ENCODE measurements around the gene SMYD4.
A peak's percentile ranks its signal among the peaks of the same experiment; 100 is the strongest.
"Not testable (repeated sequence)": the region's sequence is repeated elsewhere in the genome, so short reads cannot be mapped to it uniquely, and the experiment has no call there.

SMYD4 gene

DNA sequence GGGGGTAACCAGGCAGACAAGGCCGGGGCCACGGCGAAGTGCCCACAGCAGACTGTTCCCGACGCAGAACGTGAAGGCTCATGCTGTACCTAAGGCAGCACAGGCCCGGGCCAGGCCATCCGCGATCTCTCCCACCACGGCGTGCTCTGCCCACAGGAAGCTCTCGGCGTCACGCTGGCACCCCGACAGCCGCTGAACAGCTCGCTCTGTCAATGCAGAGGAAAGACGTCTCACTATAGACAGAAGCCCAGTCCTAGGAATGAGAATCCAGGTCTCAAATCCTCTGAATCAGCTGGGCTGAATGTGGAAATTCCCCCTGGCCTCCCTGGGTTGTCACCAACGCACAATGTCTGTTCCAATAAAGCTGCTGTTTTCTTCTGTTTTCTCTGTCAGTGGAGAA is 46.4 kb downstream of the SMYD4 start:
- peak overlapping the region; percentile 68 for H3K4me3 Mint-ChIP-seq
- no peaks in the 10 kb centered on the region for H3K9me3 Mint-ChIP-seq
- peak; percentile 33 for ATAC-seq (ENCODE audit: low read depth)
- H3K27ac Mint-ChIP-seq = peak overlapping the region; percentile 98
- no peak for DNase-seq (ENCODE audit: low spot score in 2 of 2)
- H3K36me3 Mint-ChIP-seq = peaks cover 12% of the 10 kb centered on the region
- H3K4me1 Mint-ChIP-seq = peaks cover 17% of the 10 kb centered on the region
- no peaks in the 10 kb centered on the region for H3K27me3 Mint-ChIP-seq

DNA sequence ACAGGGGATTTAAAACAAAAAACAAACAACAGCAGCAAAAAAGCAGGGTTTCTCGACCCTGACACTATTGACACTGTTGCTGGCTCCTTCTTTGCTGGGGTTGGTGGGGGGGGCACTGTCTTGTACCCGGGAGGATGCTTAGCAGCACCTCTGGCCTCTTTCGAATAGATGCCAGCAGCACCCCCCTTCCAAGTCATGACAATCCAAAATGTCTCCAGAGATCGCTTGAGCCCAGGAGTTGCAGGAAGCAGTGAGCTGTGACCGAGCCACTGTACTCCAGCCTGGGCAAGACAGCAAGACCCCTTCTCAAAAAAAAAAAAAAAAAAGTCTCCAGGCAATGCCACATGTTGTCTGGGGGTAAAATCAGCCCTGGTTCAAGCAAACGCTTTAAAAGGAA is 47.5 kb downstream of the SMYD4 start:
- H3K36me3 Mint-ChIP-seq = peaks cover 10% of the 10 kb centered on the region
- DNase-seq (ENCODE audit: low spot score in 2 of 2) (no peak), ATAC-seq (ENCODE audit: low read depth) (no peak)
- no peaks in the 10 kb centered on the region for H3K27me3 Mint-ChIP-seq
- peaks cover 17% of the 10 kb centered on the region for H3K4me1 Mint-ChIP-seq
- peak overlapping the region; percentile 68 for H3K4me3 Mint-ChIP-seq
- peak overlapping the region; percentile 98 for H3K27ac Mint-ChIP-seq
- no peaks in the 10 kb centered on the region for H3K9me3 Mint-ChIP-seq

DNA sequence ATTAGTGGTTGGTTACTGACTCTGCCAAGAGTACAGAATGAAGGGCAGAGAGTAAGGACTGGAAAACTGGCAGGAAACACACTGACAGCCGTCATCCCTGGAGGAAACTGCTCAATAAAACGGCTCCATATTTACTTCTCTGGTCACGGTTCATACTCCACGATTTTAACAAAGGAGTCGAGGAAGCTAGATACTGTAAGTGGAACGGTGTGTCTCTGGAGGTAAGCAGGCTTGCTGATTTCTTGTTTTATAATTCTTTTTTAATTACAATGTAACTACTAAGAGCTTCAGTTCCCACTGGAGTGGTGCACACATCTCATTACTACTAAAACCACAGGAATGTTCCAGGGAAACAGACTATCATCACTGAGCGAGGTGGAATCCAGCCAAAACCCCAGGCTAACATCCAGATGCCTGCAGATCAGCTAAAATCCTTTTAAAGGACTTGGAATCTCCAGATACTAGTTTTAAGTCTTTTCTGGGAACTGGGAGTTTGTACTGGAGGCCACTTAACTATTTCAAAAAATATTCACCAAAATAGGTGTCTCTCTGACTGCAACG is 50.1 kb downstream of the SMYD4 start:
- Mint-ChIP-seq H3K4me1 (peaks cover 17% of the 10 kb centered on the region), H3K4me3 (no peak overlapping the region), H3K36me3 (peaks cover 2% of the 10 kb centered on the region), H3K27me3 (no peaks in the 10 kb centered on the region), H3K27ac (no peak overlapping the region), H3K9me3 (no peaks in the 10 kb centered on the region)
- ATAC-seq (ENCODE audit: low read depth) = no peak
- DNase-seq (ENCODE audit: low spot score in 2 of 2) = no peak

DNA sequence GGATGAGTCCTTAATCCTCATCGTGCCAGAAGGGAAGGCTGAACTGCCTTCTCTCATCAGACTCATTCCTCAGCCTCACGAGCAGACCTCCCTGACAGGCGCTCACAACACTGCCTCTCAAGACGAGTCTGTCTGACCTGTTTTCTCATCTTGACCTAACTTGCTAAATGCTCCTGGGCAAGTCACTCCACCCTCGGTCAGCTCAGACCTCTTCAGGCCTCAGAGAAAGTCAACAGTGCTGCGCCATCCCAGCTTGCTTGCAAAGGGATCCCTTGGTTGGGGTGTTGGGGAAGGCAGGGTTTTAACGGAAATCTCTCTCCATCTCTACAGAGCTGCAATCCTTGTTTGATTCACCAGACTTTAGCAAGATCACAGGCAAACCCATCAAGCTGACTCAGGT is 52.8 kb downstream of the SMYD4 start:
- DNase-seq (ENCODE audit: low spot score in 2 of 2) (no peak), ATAC-seq (ENCODE audit: low read depth) (no peak)
- Mint-ChIP-seq H3K9me3 (no peaks in the 10 kb centered on the region), H3K36me3 (peaks cover 1% of the 10 kb centered on the region), H3K4me3 (no peak overlapping the region), H3K4me1 (no peaks in the 10 kb centered on the region), H3K27me3 (no peaks in the 10 kb centered on the region), H3K27ac (no peak overlapping the region)

DNA sequence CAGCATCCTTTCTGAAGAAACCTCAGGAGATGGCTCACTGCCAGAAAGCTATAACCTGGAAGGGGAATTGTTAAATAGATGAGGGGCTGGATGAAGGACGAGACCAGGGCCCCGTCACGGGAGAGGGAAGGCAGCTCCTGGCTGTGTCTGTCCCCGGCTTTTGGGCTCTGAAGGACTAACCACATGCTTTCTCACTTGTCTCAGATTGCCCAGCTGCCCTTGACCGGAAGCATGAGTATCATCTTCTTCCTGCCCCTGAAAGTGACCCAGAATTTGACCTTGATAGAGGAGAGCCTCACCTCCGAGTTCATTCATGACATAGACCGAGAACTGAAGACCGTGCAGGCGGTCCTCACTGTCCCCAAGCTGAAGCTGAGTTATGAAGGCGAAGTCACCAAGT is 53.4 kb downstream of the SMYD4 start:
- no peaks in the 10 kb centered on the region for H3K9me3 Mint-ChIP-seq
- no peaks in the 10 kb centered on the region for H3K27me3 Mint-ChIP-seq
- DNase-seq (ENCODE audit: low spot score in 2 of 2) (no peak), ATAC-seq (ENCODE audit: low read depth) (no peak)
- H3K27ac Mint-ChIP-seq = no peak overlapping the region
- no peak overlapping the region for H3K4me3 Mint-ChIP-seq
- no peaks in the 10 kb centered on the region for H3K36me3 Mint-ChIP-seq
- peaks cover 3% of the 10 kb centered on the region for H3K4me1 Mint-ChIP-seq

DNA sequence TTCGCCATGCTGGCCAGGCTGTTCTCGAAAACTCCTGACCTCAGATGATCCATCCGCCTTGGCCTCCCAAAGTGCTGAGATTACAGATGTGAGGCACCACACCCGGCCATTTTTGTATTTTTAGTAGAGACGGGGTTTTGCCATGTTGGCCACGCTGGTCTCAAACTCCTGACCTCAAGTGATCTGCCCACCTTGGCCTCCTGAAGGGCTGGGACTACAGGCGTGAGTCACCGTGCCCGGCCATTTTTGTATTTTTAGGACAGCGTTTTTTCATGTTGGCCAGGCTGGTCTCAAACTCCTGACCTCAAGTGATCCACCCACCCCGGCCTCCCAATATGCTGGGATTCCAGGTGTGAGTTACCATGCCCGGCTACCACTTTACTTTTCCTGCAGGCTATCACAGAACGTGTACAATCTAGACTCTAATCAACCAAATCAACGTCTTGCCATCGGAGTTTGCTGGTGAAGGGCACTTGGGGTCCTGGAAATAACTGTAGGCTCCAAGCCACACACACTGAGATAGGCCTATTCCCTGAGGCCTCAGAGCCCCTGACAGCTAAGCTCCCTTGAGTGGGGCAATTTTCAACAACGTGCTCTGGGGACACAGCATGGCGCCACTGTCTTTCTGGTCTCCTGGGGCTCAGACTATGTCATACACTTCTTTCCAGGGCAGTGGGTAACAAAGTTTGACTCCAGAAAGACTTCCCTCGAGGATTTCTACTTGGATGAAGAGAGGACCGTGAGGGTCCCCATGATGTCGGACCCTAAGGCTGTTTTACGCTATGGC is 55.1 kb downstream of the SMYD4 start:
- H3K27me3 Mint-ChIP-seq = no peaks in the 10 kb centered on the region
- H3K27ac Mint-ChIP-seq = peak overlapping the region; percentile 53

DNA sequence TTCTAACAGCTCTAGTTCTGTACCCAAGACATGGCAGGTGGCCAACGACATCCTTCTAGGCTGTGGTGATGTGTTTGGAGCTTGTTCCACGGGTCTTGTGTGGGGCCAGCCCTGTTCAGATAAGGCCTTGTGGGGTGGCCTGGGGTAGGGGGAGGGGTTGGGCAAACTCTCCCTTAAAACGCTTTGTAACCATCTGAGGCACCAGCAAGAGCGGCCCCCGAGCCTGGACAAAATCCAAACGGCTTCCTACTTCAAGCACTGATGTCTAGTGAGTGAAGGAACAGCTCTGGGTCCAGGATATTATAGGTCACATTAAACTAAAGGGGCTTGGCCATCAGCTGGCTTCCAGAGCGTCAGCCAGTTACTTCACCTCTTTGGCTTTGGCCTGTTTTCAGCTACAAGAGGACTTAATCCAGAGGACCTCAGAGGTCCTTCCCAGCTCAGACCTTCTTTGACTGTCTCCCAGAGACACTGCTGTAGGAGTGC is 56.0 kb downstream of the SMYD4 start:
- Mint-ChIP-seq H3K36me3 (no peaks in the 10 kb centered on the region), H3K27ac (peak overlapping the region; percentile 74), H3K9me3 (no peaks in the 10 kb centered on the region), H3K27me3 (no peaks in the 10 kb centered on the region), H3K4me1 (peaks cover 8% of the 10 kb centered on the region), H3K4me3 (no peak overlapping the region)
- no peak for DNase-seq (ENCODE audit: low spot score in 2 of 2)
- no peak for ATAC-seq (ENCODE audit: low read depth)

More for the DNA sequence above, 55.1 kb downstream of the SMYD4 start:
- Mint-ChIP-seq H3K4me3 (no peak overlapping the region), H3K4me1 (peaks cover 8% of the 10 kb centered on the region), H3K9me3 (no peaks in the 10 kb centered on the region), H3K36me3 (no peaks in the 10 kb centered on the region)
- DNase-seq (ENCODE audit: low spot score in 2 of 2) (no peak), ATAC-seq (ENCODE audit: low read depth) (no peak)

DNA sequence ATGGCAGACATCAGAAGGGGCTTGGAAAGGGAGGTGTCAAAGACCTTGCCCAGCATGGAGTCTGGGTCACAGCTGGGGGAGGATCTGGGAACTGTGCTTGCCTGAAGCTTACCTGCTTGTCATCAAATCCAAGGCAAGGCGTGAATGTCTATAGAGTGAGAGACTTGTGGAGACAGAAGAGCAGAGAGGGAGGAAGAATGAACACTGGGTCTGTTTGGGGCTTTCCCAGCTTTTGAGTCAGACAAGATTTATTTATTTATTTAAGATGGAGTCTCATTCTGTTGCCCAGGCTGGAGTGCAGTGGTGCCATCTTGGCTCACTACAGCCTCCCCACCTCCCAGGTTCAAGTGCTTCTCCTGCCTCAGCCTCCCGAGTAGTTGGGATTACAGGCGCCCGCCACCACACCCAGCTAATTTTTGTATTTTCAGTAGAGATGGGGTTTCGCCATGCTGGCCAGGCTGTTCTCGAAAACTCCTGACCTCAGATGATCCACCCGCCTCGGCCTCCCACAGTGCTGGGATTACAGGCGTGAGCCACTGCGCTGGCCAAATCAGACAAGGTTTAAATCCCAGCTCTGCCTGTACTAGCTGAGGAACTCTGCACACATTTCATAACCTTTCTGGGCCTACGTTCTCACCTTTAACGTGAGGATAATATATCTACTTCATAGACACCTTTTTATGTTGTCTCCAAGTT is 56.6 kb downstream of the SMYD4 start:
- H3K27me3 Mint-ChIP-seq; H3K9me3 Mint-ChIP-seq; H3K36me3 Mint-ChIP-seq; DNase-seq (ENCODE audit: low spot score in 2 of 2); H3K4me1 Mint-ChIP-seq; H3K4me3 Mint-ChIP-seq: not testable (repeated sequence)
- ATAC-seq (ENCODE audit: low read depth) = peak; percentile 22
- peak overlapping the region; percentile 74 for H3K27ac Mint-ChIP-seq

DNA sequence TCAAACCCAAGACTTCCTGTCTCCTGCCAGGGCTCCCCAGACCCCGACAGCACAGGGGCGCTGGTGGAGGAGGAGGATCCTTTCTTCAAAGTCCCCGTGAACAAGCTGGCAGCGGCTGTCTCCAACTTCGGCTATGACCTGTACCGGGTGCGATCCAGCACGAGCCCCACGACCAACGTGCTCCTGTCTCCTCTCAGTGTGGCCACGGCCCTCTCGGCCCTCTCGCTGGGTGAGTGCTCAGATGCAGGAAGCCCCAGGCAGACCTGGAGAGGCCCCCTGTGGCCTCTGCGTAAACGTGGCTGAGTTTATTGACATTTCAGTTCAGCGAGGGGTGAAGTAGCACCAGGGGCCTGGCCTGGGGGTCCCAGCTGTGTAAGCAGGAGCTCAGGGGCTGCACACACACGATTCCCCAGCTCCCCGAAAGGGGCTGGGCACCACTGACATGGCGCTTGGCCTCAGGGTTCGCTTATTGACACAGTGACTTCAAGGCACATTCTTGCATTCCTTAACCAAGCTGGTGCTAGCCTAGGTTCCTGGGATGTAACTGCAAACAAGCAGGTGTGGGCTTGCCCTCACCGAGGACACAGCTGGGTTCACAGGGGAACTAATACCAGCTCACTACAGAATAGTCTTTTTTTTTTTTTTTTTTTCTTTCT is 59.8 kb downstream of the SMYD4 start:
- Mint-ChIP-seq H3K36me3 (no peaks in the 10 kb centered on the region), H3K9me3 (no peaks in the 10 kb centered on the region), H3K4me3 (peak overlapping the region; percentile 68), H3K27ac (no peak overlapping the region), H3K27me3 (no peaks in the 10 kb centered on the region), H3K4me1 (peaks cover 14% of the 10 kb centered on the region)
- DNase-seq (ENCODE audit: low spot score in 2 of 2) (peak in 1 of 2 donors; percentile 28), ATAC-seq (ENCODE audit: low read depth) (peak; percentile 58)

DNA sequence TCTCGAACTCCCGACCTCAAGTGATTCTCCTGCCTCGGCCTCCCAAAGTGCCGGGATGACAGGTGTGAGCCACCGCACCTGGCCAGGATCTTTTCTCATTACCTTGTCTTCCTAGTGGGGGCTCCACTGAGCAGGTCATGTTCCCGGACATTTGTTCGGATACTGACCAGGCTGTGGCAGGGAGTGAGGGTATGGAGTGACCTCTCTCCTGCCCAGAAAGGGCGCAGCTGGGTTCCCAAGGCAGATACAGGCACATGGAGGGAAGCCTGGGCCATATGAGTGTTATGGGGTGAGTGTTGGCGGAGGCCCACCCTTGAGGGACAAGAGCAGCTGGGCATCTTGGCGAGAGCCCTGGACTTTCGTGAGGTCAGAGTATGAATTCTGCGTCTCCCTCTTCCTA is 62.3 kb downstream of the SMYD4 start:
- Mint-ChIP-seq H3K27ac (no peak overlapping the region), H3K4me3 (no peak overlapping the region), H3K4me1 (peaks cover 29% of the 10 kb centered on the region), H3K36me3 (no peaks in the 10 kb centered on the region), H3K9me3 (no peaks in the 10 kb centered on the region), H3K27me3 (no peaks in the 10 kb centered on the region)
- no peak for ATAC-seq (ENCODE audit: low read depth)
- no peak for DNase-seq (ENCODE audit: low spot score in 2 of 2)

DNA sequence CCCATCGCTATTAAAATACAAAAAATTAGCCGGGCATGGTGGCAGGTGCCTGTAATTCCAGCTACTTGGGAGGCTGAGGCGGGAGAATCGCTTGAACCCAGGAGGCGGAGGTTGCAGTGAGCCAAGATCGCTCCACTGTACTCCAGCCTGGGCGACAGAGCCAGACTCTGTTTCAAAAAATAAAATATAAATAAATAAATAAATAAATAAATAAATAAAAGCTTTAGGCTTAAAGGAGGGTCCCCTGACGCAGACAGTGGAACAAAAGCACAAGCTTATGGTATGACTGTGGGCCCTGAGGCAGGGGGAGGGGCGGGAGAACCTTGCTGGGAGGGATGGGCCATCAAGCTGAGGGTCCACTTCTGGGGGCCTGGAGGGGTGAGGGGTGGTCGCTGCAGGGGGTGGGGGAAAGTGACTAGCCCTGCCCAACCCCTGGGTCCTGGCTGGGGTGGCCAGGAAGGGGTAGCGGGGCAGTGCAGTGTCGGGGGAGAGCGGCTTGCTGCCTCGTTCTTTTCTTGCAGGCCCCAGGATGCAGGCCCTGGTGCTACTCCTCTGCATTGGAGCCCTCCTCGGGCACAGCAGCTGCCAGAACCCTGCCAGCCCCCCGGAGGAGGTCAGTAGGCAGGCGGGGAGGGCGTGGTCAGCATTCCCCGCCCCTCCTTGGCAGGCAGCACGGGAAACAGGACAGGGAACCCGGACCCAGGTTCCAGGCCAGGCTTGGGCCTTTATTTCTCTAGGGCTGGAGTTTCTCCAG is 63.1 kb downstream of the SMYD4 start:
- H3K36me3 Mint-ChIP-seq = no peaks in the 10 kb centered on the region
- peaks cover 34% of the 10 kb centered on the region for H3K4me1 Mint-ChIP-seq
- H3K9me3 Mint-ChIP-seq = no peaks in the 10 kb centered on the region
- H3K4me3 Mint-ChIP-seq = no peak overlapping the region
- no peaks in the 10 kb centered on the region for H3K27me3 Mint-ChIP-seq
- no peak for ATAC-seq (ENCODE audit: low read depth)
- H3K27ac Mint-ChIP-seq = no peak overlapping the region
- no peak for DNase-seq (ENCODE audit: low spot score in 2 of 2)

DNA sequence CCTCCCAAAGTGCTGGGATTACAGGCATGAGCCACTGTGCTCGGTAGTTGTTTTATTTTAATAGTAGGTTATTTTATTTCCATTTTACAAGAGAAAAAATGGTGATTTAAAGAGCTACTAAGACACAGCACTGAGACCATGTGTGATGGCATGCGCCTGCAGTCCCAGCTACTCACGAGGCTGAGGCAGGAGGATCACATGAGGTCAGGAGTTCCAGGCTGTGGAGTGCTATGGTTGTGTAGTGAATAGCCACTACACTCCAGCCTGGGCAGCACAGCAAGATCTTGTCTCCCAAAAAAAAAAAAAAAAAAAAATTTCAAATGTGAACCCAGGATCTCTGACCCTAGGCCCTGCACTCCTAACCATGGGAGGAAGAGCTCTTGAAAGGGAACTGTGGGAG is 64.1 kb downstream of the SMYD4 start:
- H3K27me3 Mint-ChIP-seq = no peaks in the 10 kb centered on the region
- H3K9me3 Mint-ChIP-seq = no peaks in the 10 kb centered on the region
- DNase-seq (ENCODE audit: low spot score in 2 of 2) (no peak), ATAC-seq (ENCODE audit: low read depth) (no peak)
- H3K36me3 Mint-ChIP-seq = no peaks in the 10 kb centered on the region
- H3K27ac Mint-ChIP-seq = no peak overlapping the region
- H3K4me3 Mint-ChIP-seq = no peak overlapping the region
- H3K4me1 Mint-ChIP-seq = peaks cover 31% of the 10 kb centered on the region

DNA sequence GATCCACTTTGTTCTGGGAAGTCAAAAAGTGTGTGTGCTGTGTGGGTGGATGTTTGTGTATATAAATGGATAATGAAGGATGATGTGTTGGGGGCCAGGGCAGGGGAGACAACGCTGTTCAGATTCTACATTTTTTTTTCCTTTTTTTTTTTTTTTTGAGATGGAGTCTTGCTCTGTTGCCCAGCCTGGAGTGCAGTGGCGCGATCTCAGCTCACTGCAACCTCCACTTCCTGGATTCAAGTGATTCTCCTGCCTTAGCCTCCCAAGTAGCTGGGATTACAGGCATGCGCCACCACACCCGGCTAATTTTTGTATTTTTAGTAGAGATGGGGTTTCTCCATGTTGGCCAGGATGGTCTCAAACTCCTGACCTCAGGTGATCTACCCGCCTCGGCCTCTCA is 65.0 kb downstream of the SMYD4 start:
- not testable (repeated sequence) for H3K9me3 Mint-ChIP-seq; ATAC-seq (ENCODE audit: low read depth); DNase-seq (ENCODE audit: low spot score in 2 of 2); H3K36me3 Mint-ChIP-seq; H3K27me3 Mint-ChIP-seq
- Mint-ChIP-seq H3K4me1 (peaks cover 26% of the 10 kb centered on the region), H3K4me3 (peak overlapping the region; percentile 15), H3K27ac (peak overlapping the region; percentile 68)
